ENCODE data around the gene SHROOM2.

Gene SHROOM2

DNA sequence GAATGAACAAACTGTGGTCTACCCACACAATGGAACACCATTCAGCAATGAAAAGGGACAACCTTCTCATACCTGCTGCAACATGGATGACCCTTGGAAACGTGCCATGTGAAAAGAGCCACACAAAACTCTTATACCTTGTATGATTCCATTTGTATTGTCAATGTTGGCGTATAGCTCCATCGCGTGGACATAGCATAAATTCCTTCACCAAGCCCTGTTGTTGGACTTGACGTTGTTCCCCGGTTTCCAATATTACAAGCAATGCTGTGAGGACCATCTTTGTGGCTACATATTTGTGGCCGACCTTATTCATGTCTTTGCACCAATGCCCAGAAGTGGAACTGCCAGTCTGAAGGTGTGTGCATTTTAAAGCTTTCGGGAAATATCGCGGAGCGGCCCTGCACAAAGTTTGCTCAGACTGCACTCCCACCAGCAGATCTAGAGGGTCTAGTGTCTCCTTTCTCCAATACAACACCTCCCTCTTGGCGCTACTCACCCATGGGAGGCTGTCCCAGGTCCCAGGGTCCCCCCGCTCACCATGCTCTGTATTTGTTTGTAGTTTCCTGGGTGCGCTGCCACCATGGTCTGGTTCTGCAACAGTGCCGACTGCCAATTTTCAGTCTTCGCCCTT lies 180.7 kb downstream of the SHROOM2 start, which contains the start of gene CLDN34:
TSS of gene CLDN34 (plus strand) at position 584 of the 634 bp plus-strand sequence. CDS start at position 584, 0 bp downstream.
- H3K4me3 ChIP-seq (ENCODE audit: low read length), result no peak within 1 kb of the TSS
- TF ChIP-seq ZNF274 (IDR thresholded peaks at IDR 0.05; ENCODE audit: low read depth, low read length), result no peak

DNA sequence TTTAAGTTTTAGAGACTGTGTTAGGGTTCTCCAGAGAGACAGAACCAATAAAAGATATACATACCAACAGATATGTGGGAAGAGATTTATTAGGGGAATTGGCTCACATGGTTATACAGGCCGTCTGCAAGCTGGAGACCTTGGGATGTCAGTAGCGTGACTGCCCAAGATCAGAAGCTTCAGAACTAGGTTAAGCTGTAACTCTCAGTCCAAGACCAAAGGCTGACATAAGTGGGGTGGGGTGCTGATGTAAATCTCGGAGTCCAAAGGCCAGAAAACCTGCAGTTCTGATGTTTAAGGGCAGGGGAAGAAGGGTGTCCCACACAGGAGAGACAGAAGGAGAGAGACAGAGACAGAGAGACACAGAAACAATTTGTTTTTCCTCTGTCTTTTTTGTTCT lies 191.4 kb downstream of the SHROOM2 start:
- TF ChIP-seq ZNF274 (IDR thresholded peaks at IDR 0.05; ENCODE audit: low read depth, low read length), result no peak
- no peak overlapping the region for H3K4me3 ChIP-seq (ENCODE audit: low read length)

DNA sequence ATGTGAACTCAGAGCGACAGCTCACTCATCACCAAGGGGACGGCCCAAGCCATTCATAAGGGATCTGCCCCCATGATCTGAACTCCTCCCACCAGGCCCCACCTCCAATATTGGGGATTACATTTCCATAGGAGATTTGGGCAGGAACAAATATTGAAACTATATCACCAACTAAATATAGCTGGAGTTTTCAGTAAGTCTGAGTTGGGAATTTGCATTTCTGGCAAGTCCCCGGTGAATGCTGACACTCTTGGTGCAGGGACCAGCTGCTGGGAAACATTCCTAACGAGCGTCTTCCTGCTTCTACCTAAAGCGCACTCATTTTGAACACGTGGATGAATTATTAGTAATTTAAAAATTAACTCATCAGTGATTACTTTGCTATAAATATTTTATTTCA lies 194.2 kb downstream of the SHROOM2 start:
- no peak overlapping the region for H3K4me3 ChIP-seq (ENCODE audit: low read length)
- TF ChIP-seq ZNF274 (IDR thresholded peaks at IDR 0.05; ENCODE audit: low read depth, low read length), result no peak

DNA sequence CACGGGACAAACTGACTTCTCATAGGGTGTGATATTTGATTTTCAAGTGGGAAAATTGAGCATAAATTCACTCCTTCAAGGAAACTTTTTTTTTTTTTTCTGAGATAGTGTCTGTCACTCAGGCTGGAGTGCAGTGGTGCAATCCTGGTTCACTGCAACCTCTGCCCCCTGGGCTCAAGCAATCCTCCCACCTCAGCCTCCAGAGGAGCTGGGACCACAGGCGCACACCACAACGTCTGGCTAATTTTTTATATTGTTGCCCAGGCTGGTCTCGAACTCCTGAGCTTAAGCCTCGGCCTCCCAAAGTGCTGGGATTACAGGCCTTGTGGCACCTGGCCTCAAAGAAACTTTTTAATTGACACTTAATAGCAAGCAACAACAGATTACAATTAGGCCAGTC lies 194.7 kb downstream of the SHROOM2 start:
- H3K4me3 ChIP-seq (ENCODE audit: low read length), result no peak overlapping the region
- TF ChIP-seq ZNF274 (IDR thresholded peaks at IDR 0.05; ENCODE audit: low read depth, low read length), result no peak

DNA sequence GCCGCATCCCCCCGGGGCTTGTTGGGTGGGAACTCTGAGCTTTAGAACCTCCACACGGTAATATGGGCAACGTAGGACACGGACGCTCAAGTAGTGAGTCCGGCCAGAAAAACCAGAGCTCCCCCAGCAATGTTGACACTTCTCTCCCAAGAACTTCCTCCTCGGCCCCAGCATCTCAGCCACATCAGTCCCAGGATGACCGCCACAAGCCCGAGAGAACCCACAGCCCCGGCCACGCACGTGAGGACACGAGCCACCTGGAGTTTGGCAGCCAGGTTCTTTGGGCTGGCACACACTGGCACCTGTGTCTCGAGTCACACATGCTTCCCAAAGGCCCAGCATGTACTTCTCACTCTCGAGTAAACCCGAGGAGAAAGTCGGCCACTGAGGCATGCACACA lies 197.2 kb downstream of the SHROOM2 start:
- no peak overlapping the region for H3K4me3 ChIP-seq (ENCODE audit: low read length)
- no peak for TF ChIP-seq ZNF274 (IDR thresholded peaks at IDR 0.05; ENCODE audit: low read depth, low read length)

DNA sequence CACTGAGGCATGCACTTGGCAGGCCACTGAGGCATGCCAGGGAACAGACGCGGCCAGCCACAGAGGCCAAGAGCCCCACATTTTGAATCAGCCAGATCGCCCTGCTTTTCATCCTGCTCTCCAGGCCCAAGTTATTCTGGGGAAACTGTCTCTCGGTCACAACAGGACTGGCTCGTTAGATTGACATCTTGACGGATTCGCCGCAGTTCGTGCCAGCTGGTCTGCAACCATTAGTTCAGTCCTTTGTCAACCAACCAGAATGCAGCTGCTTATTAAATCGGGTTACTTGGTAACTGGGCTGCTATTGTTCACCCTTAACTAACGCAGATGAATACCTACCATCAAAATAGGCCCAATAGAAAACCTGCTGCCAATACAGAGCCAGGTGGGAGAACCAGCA lies 197.6 kb downstream of the SHROOM2 start:
- TF ChIP-seq ZNF274 (IDR thresholded peaks at IDR 0.05; ENCODE audit: low read depth, low read length), result no peak
- H3K4me3 ChIP-seq (ENCODE audit: low read length), result no peak overlapping the region

DNA sequence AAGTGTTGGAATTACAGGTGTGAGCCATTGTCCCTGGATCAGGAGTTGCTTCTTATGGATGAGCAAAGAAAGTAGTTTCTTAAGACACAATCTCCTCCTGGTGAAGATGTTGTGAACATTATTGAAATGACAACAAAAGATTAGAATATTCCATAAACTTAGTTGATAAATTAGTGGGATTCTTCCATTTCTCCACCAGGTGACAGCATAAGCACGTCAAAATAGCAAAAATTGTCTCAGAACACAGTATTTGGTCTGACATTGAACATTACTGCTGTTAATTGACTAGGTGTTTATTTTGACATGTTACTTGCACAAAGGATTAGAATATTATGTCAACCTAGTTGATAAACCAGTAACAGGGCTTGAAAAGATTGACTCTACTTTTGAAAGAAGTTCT lies 202.5 kb downstream of the SHROOM2 start:
- TF ChIP-seq ZNF274 (IDR thresholded peaks at IDR 0.05; ENCODE audit: low read depth, low read length), result no peak
- no peak overlapping the region for H3K4me3 ChIP-seq (ENCODE audit: low read length)

DNA sequence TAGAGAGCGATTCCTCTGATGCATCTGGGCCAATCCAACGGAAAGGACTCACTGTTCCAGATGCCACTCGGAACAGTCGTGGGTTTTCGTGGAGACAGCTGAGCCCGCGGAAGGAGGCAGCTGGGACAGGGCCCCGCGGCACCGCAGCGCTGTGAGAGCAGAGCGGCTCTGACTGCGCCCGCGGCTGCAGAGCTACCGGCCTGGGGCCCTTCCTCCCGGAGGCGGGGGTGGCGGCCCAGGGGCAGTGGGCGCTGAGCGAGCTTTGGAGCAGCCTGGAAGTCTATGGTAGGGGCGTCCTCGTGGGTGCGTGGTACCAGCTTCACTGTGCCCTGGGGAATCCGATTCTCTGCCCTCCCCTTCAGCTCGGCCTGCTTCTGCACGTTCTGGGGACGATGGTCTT lies 205.8 kb downstream of the SHROOM2 start:
- H3K4me3 ChIP-seq (ENCODE audit: low read length), result no peak overlapping the region
- no peak for TF ChIP-seq ZNF274 (IDR thresholded peaks at IDR 0.05; ENCODE audit: low read depth, low read length)

DNA sequence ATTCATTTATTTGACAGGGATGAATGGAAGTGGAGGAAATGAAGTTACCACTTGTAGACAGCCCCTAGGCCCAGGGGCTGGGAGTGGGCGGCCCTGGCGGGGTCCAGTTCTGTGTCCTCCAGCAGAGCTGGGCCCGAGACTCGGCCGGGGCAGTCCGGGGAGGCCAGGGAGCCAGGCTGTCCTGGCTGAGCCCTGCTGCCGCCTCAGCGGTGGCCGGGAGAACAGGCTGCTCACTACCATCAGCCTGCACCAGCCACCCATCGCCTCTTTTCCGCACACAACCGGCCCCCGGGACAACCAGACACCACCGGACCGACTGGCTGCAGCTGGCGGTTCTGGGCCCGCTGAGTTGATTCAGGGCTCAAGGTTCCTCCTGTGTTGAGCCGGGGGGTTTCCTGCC lies 206.5 kb downstream of the SHROOM2 start:
- TF ChIP-seq ZNF274 (IDR thresholded peaks at IDR 0.05; ENCODE audit: low read depth, low read length), result no peak
- H3K4me3 ChIP-seq (ENCODE audit: low read length), result no peak overlapping the region

DNA sequence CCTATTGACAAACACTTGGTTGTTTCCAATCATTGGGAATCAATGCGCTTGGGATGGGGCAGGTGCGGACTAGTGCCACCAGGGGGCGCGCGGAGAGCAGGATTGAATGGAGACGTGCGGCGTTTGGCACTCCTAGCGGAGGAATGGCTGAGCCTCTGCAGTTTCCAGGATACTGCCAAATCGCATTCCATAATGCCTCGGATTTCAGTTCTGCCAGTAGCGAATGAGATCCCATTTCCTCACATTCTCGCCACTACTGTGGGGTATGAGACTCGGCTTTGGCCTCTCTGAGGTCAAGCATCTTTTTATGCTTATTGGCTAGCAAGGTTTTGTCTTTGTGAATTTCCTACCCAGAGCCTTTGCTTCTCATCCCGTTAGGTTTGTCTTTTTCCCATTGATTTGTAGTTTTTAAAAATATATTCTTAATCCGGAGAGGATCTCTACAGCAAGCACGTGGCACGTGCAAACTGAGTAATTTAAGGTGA lies 209.7 kb downstream of the SHROOM2 start:
- TF ChIP-seq ZNF274 (IDR thresholded peaks at IDR 0.05; ENCODE audit: low read depth, low read length), result no peak
- H3K4me3 ChIP-seq (ENCODE audit: low read length), result no peak overlapping the region

DNA sequence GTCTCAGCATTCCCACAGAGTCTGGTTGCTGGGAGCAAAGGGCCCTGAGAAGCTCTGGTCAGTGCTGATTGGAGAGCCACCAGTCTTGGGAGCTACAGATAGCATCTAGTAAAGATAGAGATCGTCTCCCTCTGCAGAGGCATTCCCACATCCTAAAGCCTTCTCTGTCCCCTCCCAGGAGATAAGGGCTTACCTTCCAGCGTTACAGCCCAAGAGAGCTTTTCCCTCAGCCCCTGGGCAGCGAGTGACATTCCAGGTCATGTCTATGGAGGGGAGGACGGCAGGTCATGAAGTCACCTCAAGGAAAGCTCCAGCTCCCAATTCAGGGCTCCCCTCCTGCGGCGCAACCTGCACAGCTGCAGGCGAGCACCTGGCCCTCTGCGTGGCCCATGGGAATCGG lies 210.8 kb downstream of the SHROOM2 start:
- no peak for TF ChIP-seq ZNF274 (IDR thresholded peaks at IDR 0.05; ENCODE audit: low read depth, low read length)
- no peak overlapping the region for H3K4me3 ChIP-seq (ENCODE audit: low read length)

DNA sequence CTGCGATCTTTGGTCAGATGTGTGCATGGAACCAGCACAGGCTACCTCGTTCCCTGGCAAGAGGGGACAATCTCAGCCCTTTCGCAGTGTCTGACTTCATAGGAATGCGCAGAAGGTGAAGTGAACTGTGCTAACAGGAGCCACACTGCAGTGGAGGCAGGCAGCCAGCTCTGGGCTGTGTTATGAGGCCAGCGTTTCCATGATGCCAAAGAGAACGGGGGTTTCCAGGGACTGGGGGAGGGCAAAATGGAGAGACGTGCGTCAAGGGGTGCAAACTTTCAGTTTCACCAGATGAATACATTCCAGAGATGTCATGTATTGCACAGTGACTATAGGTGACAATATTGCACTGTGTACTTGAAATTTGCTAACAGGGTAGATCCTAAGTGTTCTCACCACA lies 211.3 kb downstream of the SHROOM2 start:
- H3K4me3 ChIP-seq (ENCODE audit: low read length), result no peak overlapping the region
- no peak for TF ChIP-seq ZNF274 (IDR thresholded peaks at IDR 0.05; ENCODE audit: low read depth, low read length)
